Activated CD4-positive, alpha-beta T cell treated with anti-CD3 and anti-CD28 coated beads, Interleukin-2, amount 10 ng/mL, durations not matched to agents 24 days and 14 days (primary cell): Measurements from ENCODE around the gene ABHD1. TPM values are rescaled to one million over a fixed set of nuclear protein-coding genes. Genes with fewer than 3 reads are reported as not detected.

ENCODE experiments used
- DNase-seq: peaks from one replicate; pipeline ENCODE4 v3.0.0; 2022
- H3K27ac Mint-ChIP-seq: one replicate; pipeline ENCODE4 v1.8.0; 2022; ENCODE audit warnings: mild to moderate bottlenecking, mixed read lengths
- H3K27me3 Mint-ChIP-seq: one replicate; pipeline ENCODE4 v1.8.0; 2022; ENCODE audit warnings: mixed read lengths
- H3K36me3 Mint-ChIP-seq: one replicate; pipeline ENCODE4 v1.8.0; 2022; ENCODE audit warnings: low read depth, mild to moderate bottlenecking, mixed read lengths
- H3K4me1 Mint-ChIP-seq: one replicate; pipeline ENCODE4 v1.8.0; 2021; ENCODE audit warnings: mixed read lengths
- H3K4me3 Mint-ChIP-seq: one replicate; pipeline ENCODE4 v1.8.0; 2022; ENCODE audit warnings: mild to moderate bottlenecking, moderate library complexity, mixed read lengths
- H3K9me3 Mint-ChIP-seq: one replicate; pipeline ENCODE4 v1.8.0; 2021; ENCODE audit warnings: mixed read lengths
- intact Hi-C: fragments of 100-400 bp; cut with micrococcal nuclease; formaldehyde crosslinking; loops from one replicate; pipeline ENCODE4 v1.15.1; 2023
- total RNA-seq: library from RNA; stranded (reverse); gene quantifications from 2 replicates; pipeline ENCODE4 v1.2.3, GENCODE V29; 2022

Gene ABHD1
- total RNA-seq, 1 donor from 2014 or later: 0.23 TPM

DNA sequence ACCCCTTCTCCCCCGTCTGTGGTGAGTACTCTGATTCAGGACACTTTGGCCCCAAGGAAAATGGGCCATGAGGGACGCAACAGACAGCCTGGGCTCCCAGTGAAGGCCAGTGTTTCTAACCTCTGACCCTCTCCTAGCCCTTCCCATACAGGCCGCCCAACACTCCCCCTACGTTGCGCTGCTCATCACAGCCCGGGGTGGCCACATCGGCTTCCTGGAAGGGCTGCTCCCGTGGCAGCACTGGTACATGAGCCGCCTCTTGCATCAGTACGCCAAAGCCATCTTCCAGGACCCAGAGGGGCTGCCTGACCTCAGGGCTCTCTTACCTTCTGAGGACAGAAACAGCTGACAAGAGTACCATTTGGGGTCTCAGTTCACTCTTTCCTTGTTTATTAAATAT is 6.8 kb downstream of the ABHD1 start:
- Mint-ChIP-seq H3K27me3 (no peaks in the 10 kb centered on the region), H3K9me3 (no peaks in the 10 kb centered on the region), H3K4me1 (peaks cover 14% of the 10 kb centered on the region), H3K36me3 (peaks cover 42% of the 10 kb centered on the region), H3K27ac (no peak overlapping the region), H3K4me3 (no peak overlapping the region)
- no peak for DNase-seq
- intact Hi-C loops: no loop called here

GRCh38 chr2:27131429-27131828 is 7.8 kb downstream of the ABHD1 start:
- Mint-ChIP-seq H3K27ac (no peak overlapping the region), H3K9me3 (no peaks in the 10 kb centered on the region), H3K27me3 (no peaks in the 10 kb centered on the region), H3K4me1 (peaks cover 16% of the 10 kb centered on the region), H3K4me3 (no peak overlapping the region), H3K36me3 (peaks cover 42% of the 10 kb centered on the region)
- no peak for DNase-seq
- intact Hi-C loops: no loop called here

DNA sequence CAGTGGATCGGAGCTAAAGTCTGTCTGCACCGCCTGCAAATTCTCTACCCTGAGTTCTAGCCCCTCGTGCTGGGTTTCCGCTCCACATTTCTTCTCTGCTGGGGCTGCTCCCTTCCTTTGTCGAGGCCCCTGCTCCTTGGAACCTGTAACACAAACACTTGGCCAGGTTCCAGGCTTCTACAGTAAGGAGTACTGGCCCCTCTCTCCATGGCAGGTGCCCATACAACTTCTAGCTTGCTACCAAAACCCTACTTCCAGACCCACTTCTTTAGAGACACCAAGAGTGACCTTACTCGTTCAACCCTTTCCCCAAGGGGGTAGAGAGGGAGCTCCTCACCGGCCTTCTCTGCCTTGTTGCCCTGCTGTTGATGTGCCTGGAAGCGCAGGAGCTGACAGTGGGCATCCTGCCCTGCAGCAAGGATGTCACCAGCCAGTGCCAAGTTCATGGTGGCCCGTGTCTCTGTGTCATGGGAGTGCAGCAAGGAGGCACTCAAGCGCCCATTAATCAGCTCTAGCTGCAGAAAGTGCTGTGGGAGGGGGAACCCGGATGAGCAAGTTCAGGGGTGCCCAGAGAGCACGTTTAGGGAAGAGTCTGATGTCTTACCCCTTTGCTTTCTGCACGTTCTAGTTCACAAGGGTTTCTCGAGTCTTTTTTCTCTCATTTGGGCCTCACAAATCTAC is 9.7 kb downstream of the ABHD1 start:
- Mint-ChIP-seq H3K27me3 (no peaks in the 10 kb centered on the region), H3K36me3 (peaks cover 42% of the 10 kb centered on the region), H3K9me3 (no peaks in the 10 kb centered on the region), H3K4me3 (peak overlapping the region; percentile 93), H3K4me1 (peaks cover 16% of the 10 kb centered on the region), H3K27ac (peak overlapping the region; percentile 86)
- peak; percentile 73 for DNase-seq
- intact Hi-C loops: no loop called here

DNA sequence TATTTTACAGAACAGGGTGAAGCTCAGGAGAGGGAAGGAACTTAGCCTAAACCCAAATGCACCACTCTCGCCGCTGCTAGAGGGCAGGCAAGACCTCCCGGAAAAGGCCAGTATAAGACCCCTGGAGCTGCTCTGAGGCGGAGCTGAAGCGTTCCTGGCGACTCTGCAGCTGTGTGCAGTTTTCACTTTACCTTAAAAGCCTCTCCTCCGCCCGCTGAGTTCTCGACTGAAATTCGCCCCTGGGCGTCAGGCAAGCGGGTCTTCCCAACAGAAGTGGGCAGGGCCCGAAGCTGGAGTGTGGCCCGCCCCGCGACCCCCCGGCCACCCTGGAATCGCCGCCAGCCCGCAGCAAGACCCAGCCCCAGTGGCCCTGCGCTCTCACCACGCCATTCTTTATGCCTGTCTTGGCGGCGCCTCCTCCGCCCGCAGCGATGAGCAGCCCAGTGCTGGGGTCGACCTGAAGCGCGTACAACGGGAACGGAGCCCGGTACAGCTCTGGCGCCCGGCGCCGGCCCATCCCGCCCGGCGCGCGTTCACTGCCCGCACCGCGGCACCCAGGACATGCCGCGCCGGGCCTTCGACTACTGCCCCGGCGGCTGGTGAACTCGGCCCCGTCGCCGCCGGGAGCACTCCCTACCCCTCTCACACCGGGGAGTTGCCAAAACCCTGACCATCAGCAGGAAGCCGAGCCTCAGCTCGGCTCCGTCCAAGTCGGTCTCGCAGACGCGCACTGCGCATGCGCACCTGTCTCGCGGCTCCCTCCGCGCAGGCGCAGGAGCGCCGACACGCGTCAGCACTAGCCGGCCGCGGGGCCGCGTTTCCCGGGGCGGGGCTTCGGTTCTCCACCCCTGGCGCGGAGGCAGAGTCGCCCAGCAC is 10.5 kb downstream of the ABHD1 start, which contains the start of gene PREB:
Gene PREB, minus strand, starts transcription at position 732 of the 876 bp plus-strand sequence. Its CDS starts 215 bp downstream, at position 517.
- DNase-seq: peak; percentile 100
- no peaks in the 10 kb centered on the region for H3K27me3 Mint-ChIP-seq
- H3K4me3 Mint-ChIP-seq: peak within 1 kb of the TSS; percentile 93
- H3K27ac Mint-ChIP-seq: peak within 1 kb of the TSS; percentile 98
- peaks cover 16% of the 10 kb centered on the region for H3K4me1 Mint-ChIP-seq
- no peaks in the 10 kb centered on the region for H3K9me3 Mint-ChIP-seq
- H3K36me3 Mint-ChIP-seq: peaks cover 42% of the 10 kb centered on the region
- intact Hi-C loops: loop anchor here (1.0 kb wide), 3 partner anchors 11 to 78 kb away; partner anchors contain the start of genes ABHD1, ATRAID, KHK and SLC5A6

DNA sequence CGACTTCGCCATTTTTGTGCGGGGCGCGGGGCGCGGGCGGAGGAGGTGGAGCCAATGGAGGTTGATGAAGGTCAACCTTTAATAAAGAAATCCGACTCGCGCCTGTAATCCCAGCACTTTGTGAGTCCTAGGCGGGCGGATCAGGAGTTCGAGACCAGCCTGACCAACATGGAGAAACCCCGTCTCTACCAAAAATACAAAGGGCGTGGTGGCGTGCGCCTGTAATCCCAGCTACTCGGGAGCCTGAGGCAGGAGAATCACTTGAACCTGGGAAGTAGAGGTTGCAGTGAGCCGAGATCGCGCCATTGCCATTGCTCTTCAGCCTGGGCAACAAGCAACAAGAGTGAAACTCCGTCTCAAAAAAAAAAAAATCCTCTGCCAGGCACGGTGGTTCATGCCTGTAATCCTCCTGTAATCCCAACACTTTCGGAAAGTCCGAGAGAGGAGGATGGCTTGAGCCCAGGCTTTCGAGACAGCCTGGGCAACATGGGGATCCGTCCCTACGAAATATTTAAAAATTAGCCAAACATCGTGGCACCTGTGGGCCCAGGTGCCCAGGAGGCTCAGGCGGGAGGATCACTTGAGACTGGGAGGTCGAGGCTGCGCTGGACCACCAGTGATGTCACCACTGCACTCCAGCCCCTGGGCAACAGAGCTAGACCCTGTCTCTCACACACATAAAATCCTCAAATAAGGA is 11.3 kb downstream of the ABHD1 start:
- intact Hi-C loops: loop anchor here (1.0 kb wide), 3 partner anchors 12 to 77 kb away; partner anchors contain the start of genes ABHD1, ATRAID, KHK and SLC5A6
- Mint-ChIP-seq H3K4me1 (peaks cover 16% of the 10 kb centered on the region), H3K9me3 (no peaks in the 10 kb centered on the region), H3K27me3 (peaks cover 3% of the 10 kb centered on the region), H3K27ac (peak overlapping the region; percentile 98), H3K36me3 (peaks cover 34% of the 10 kb centered on the region), H3K4me3 (peak overlapping the region; percentile 93)
- no peak for DNase-seq

GRCh38 chr2:27135478-27135955 is 11.9 kb downstream of the ABHD1 start:
- intact Hi-C loops: no loop called here
- H3K36me3 Mint-ChIP-seq: peaks cover 29% of the 10 kb centered on the region
- H3K4me3 Mint-ChIP-seq: peak overlapping the region; percentile 93
- peaks cover 3% of the 10 kb centered on the region for H3K27me3 Mint-ChIP-seq
- peak overlapping the region; percentile 98 for H3K27ac Mint-ChIP-seq
- peaks cover 16% of the 10 kb centered on the region for H3K4me1 Mint-ChIP-seq
- DNase-seq: peak; percentile 62
- H3K9me3 Mint-ChIP-seq: no peaks in the 10 kb centered on the region

DNA sequence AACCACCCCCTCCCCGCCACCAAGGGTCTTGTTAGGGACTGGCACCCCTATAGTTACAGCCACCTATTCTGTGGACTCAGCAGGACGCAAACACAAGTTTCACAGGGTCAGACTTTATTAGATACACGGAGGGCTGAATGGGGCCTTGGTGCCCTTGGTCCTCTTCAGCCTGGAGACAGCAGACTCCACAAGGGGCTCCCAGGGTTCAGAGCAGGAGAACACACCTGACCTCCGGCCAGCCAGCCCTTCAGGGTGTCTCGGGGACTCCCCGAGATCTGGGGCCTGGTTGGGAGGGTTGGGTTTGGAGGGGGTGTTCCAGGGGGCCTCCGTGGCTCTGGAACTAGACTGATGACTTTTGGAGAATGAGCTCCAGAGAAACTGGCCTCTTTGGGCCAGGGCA is 13.1 kb downstream of the ABHD1 start:
- H3K9me3 Mint-ChIP-seq: no peaks in the 10 kb centered on the region
- H3K4me3 Mint-ChIP-seq: no peak overlapping the region
- intact Hi-C loops: no loop called here
- H3K4me1 Mint-ChIP-seq: peaks cover 16% of the 10 kb centered on the region
- H3K27ac Mint-ChIP-seq: no peak overlapping the region
- peaks cover 3% of the 10 kb centered on the region for H3K27me3 Mint-ChIP-seq
- DNase-seq: no peak
- peaks cover 19% of the 10 kb centered on the region for H3K36me3 Mint-ChIP-seq

- intact Hi-C loops: no loop called here
- DNase-seq: no peak
- peaks cover 3% of the 10 kb centered on the region for H3K27me3 Mint-ChIP-seq
- no peak overlapping the region for H3K27ac Mint-ChIP-seq
- H3K4me3 Mint-ChIP-seq: no peak overlapping the region
- peaks cover 16% of the 10 kb centered on the region for H3K4me1 Mint-ChIP-seq
- H3K36me3 Mint-ChIP-seq: peaks cover 15% of the 10 kb centered on the region
- H3K9me3 Mint-ChIP-seq: no peaks in the 10 kb centered on the region
Observed at GRCh38 chr2:27137322-27137935, 13.8 kb downstream of the ABHD1 start.

DNA sequence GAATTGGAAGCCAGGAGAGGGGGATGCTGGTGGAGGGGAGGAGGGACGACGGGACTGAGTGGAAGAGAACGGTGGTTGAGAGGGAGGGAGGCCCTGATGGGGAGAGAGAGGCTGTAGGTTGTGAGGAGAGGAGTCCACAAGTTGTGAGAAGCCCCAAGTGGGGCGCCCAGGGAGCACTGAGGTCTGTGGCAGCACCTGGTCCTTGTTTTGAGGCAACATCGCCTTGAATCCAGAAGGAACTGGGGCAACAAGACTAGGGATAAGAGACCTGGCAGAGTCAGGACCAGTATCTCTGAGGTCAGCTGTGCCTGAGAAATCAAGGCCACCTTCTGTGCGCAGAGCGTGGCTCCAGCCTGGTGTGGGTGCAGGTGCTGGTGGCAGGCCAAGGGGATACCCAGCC is 14.5 kb downstream of the ABHD1 start:
- Mint-ChIP-seq H3K4me3 (no peak overlapping the region), H3K4me1 (peaks cover 12% of the 10 kb centered on the region), H3K27ac (no peak overlapping the region), H3K27me3 (peaks cover 9% of the 10 kb centered on the region), H3K36me3 (peaks cover 8% of the 10 kb centered on the region), H3K9me3 (no peaks in the 10 kb centered on the region)
- intact Hi-C loops: no loop called here
- DNase-seq: no peak

- no peaks in the 10 kb centered on the region for H3K9me3 Mint-ChIP-seq
- H3K27ac Mint-ChIP-seq: no peak within 1 kb of the TSS
- no peak within 1 kb of the TSS for H3K4me3 Mint-ChIP-seq
- H3K4me1 Mint-ChIP-seq: peaks cover 5% of the 10 kb centered on the region
- H3K27me3 Mint-ChIP-seq: peaks cover 19% of the 10 kb centered on the region
- peaks cover 2% of the 10 kb centered on the region for H3K36me3 Mint-ChIP-seq
- no peak for DNase-seq
- intact Hi-C loops: no loop called here
Observed at GRCh38 chr2:27139310-27139709, 15.7 kb downstream of the ABHD1 start, which contains the start of gene PRR30. TSS of gene PRR30 (minus strand) at chr2:27139410. CDS start at chr2:27138329, 1,081 bp downstream.

- no peaks in the 10 kb centered on the region for H3K36me3 Mint-ChIP-seq
- intact Hi-C loops: no loop called here
- H3K9me3 Mint-ChIP-seq: no peaks in the 10 kb centered on the region
- no peaks in the 10 kb centered on the region for H3K4me1 Mint-ChIP-seq
- H3K4me3 Mint-ChIP-seq: no peak overlapping the region
- DNase-seq: no peak
- H3K27ac Mint-ChIP-seq: no peak overlapping the region
- H3K27me3 Mint-ChIP-seq: peaks cover 21% of the 10 kb centered on the region
Observed at GRCh38 chr2:27143285-27143684, 19.7 kb downstream of the ABHD1 start.

DNA sequence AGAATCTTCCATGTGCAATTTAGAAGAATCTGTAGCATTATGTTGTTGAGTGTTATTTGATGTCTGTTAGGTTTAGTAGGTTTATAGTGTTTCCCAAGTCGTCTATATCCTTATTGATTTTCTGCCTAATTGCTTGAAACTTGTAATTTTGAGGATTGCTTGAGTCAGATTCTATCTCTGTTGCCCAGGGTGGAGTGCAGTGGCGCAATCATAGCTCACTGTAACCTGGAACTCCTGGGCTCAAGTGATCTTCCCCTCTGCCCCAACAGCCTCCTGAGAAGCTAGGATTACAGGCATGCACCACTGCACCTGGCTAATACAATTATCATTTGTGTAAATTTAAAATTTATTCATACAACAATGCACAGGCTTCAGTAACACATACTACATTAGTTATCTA is 22.1 kb downstream of the ABHD1 start:
- no peak overlapping the region for H3K4me3 Mint-ChIP-seq
- no peaks in the 10 kb centered on the region for H3K9me3 Mint-ChIP-seq
- H3K4me1 Mint-ChIP-seq: no peaks in the 10 kb centered on the region
- H3K36me3 Mint-ChIP-seq: no peaks in the 10 kb centered on the region
- intact Hi-C loops: no loop called here
- H3K27me3 Mint-ChIP-seq: peaks cover 17% of the 10 kb centered on the region
- no peak overlapping the region for H3K27ac Mint-ChIP-seq
- no peak for DNase-seq

DNA sequence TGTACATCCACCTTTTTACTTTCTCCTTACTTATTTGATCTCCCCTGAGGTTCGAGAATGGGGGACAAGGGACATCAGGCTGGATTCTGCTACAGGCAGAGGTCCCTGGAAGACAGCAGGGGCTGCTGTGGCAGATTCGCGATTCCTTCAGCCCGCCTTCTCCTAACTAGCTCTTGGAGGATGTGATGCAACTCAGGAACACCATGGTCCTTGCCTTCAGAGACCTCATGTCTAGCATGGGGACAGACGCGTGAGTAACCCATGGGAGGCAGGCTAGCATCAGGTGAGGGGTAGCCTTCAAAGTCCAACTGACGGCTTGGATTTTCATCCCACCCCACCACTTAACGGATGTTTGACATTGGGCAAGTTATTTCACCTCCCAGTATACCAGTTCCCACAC is 24.3 kb downstream of the ABHD1 start:
- no peak overlapping the region for H3K27ac Mint-ChIP-seq
- H3K27me3 Mint-ChIP-seq: peaks cover 15% of the 10 kb centered on the region
- no peaks in the 10 kb centered on the region for H3K9me3 Mint-ChIP-seq
- intact Hi-C loops: no loop called here
- DNase-seq: no peak
- H3K4me3 Mint-ChIP-seq: no peak overlapping the region
- no peaks in the 10 kb centered on the region for H3K36me3 Mint-ChIP-seq
- peaks cover 5% of the 10 kb centered on the region for H3K4me1 Mint-ChIP-seq
